Putamen (tissue), 1 donor: ENCODE data around the gene NUDC.
"Not testable (repeated sequence)": the region's sequence is repeated elsewhere in the genome, so short reads cannot be mapped to it uniquely, and the experiment has no call there.

ENCODE experiments used
- DNase-seq: peaks from one replicate; pipeline ENCODE4 v3.0.0-alpha.2; 2016; ENCODE audit warnings: low spot score

NUDC gene

GRCh38 chr1:26921540-26922430 is at the start of gene NUDC:
TSS of gene NUDC (plus strand) at chr1:26921743. CDS start at chr1:26921849, 106 bp downstream.
- peak; percentile 98 for DNase-seq

DNA sequence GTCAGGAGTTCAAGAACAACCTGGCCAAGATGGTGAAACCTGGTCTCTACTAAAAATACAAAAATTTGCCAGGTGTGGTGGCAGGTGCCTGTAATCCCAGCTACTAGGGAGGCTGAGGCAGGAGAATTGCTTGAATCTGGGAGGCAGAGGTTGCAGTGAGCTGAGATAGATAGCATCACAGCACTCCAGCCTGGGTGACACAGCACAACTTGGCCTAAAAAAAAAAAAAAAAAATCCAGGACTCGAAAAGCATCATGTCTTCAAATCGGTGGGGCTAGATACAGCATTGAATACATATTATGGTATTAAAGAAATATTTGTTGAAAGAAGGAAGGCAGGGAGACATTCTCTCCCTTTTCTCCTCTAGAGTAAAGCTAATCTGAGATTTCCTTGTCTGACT is 48.4 kb upstream of the NUDC start:
- DNase-seq: not testable (repeated sequence)

GRCh38 chr1:26874896-26875295 is 46.6 kb upstream of the NUDC start:
- no peak for DNase-seq

- DNase-seq: no peak
Measured at GRCh38 chr1:26877326-26877725, 44.2 kb upstream of the NUDC start.

DNA sequence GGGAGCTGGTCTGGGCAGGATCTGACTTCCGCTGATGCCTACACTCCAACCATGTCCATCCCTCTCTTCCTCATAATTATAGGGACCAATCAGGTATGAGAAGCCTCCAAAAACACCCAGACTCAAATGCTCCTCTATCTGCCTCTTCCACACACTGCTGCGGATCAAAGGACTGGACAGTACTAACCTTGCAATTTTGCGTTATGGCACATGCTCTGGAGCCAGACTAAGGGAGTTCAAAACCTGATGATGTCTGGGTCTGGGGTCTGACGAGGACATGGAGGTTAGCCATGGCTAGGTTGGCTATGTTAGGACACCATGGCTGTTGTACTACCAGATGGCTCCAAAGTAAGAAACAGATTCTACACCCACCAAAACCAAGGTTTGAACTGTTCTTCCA is 41.8 kb upstream of the NUDC start:
- no peak for DNase-seq

DNA sequence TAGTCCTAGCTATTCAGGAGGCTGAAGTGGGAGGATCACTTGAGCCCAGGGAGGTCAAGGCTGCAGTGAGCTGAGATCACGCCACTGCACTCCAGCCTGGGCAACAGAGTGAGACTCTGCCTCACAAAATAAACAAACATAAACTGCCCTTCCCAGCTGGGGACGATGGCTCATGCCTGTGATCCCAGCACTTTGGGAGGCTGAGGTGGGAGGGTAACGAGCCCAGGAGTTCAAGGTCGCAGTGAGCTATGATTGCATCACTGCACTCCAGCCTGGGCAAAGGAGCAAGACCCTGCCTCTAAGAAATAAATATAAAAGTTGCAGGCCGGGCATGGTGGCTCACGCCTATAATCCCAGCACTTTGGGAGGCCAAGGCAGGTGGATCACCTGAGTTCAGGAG is 39.9 kb upstream of the NUDC start:
- DNase-seq: not testable (repeated sequence)

DNA sequence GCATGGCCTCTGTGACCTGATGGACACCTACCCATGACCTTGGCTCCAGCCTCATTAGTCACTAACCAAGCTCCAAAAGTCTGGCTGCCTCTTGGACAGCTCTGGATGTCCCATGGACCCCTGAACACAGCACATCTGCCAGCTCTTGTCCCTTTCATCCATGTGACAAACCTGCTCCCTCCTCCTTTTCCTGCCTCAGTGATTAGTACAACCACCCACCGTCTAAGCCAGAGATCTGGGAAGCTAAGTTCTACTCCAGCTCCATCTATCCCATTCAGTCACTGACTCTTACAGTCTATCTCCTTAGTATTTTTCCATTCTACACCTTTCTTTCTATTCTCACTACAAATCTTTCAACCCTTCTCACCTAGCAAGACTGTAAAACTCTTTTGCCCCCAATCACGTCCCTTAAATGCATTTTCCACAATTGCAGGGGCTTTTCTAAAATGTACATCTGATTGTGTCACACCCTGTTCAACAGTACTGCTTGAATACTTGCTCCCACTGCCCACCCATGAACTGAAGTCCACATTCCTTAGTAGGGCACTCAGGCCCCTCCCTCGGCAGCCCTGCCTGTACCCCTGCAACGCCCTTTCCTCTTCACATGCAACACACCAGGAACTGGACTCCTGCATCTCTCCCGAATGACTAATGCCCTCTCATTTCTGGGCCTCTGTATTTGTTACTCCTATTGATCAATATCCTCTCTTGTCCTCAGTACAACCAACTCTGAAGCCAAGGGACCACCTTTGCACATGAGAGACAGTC is 38.7 kb upstream of the NUDC start:
- no peak for DNase-seq

DNA sequence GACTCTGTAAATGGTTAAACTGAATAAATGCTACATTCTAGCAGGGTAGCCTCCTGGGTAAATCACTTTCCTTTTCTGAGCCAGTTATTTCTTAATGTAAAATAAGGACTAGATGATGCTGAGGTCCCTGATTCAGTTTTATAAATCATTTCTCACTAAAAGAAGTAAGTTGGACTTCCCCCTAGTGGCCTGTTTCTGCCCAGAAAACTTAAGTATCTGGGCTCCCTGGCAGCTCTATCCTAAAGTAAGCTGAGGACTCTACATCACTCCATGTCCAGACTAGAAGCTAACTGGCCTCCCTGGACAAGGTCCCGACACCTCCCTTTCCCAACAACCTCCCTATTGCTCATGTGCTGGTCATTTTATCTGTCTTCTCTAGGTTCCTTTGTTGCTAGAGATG is 34.4 kb upstream of the NUDC start:
- DNase-seq: no peak

- DNase-seq: no peak
Measured at GRCh38 chr1:26888231-26888630, 33.3 kb upstream of the NUDC start.

GRCh38 chr1:26889551-26890466 is 31.7 kb upstream of the NUDC start, which contains the start of gene GPN2:
TSS of gene GPN2 (minus strand) at chr1:26890283. CDS start at chr1:26890096, 187 bp downstream.
- DNase-seq: peak; percentile 81

DNA sequence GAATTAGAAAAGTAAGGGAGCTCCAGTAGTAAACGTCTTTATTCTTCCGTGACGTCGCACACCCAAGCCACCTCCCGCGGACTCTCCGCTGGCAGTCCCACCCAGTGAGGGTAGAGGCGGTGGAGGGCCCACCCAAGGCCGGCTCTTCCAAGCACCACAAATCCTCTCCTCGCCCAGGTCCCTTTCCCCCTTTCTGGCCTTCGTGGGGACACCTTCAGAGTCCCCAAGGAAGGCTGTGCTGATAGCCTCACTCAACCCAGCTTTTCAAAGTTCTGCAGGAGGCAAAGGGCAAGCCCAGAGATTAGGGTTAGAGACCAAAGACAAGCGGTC is 31.1 kb upstream of the NUDC start:
- DNase-seq: no peak

- DNase-seq: no peak
Measured at GRCh38 chr1:26894263-26894662, 27.3 kb upstream of the NUDC start.

DNA sequence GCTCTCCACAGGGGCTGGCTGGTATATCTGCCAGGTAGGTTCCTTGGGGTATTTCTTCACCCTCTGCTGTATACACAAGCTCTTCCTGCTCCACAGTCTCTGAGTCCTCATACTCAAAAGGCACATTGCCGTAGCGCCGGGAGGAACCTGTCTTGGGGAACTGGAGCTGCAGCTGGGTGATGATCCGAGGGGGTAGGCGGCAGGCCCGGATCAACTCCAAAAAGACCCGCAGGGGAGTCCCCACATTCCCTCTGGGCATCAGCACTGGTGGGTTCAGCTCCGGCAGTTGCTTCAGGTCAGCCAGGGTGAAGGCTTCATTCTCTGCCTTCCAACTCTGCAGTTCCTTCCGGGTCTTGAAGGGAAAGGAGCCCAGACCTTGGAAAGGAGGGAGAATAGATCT is 24.2 kb upstream of the NUDC start:
- DNase-seq: no peak

DNA sequence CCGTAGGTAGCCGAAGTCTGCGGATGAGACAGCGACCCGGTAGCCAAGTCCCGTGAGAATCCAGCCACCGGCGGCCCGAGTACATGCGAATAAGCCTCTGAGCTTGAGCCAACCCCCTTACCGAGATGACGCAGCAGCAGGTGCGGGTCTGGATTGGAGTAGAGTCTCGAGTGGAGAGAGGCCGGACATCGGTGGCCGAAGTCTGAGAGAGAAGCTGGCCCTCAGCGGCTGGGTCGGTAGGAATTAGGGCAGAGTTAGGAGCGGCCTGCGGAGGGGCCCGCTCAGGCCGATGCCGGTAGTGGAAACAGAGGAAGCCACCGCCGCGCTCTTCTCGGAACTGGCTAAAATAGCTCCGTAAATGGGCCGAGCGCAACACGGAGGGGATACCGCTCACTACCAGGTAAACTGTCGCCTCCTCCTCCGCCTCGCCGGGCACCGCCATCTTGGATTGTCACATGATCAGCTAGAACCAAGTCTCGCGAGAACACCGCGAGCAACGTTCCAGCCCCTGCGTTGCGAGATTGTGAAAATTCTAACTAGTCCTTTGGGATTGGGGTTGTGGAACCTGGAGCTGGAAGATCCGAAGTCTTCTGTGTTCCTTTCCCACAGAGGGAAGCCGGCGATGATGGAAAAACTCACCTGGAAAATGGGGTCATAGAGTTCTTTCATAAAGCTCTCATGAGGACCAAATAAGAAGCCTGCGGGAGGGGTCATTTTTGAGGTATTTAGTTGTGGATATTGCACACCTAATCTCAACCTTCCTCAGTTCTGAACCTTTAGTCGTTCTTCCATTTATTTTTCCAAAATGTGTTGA is 21.3 kb upstream of the NUDC start, which contains the start of gene GPATCH3:
Gene GPATCH3 (minus strand): TSS at position 467 of the 814 bp plus-strand sequence. CDS start 25 bp downstream, at position 442.
- DNase-seq: peak; percentile 89

DNA sequence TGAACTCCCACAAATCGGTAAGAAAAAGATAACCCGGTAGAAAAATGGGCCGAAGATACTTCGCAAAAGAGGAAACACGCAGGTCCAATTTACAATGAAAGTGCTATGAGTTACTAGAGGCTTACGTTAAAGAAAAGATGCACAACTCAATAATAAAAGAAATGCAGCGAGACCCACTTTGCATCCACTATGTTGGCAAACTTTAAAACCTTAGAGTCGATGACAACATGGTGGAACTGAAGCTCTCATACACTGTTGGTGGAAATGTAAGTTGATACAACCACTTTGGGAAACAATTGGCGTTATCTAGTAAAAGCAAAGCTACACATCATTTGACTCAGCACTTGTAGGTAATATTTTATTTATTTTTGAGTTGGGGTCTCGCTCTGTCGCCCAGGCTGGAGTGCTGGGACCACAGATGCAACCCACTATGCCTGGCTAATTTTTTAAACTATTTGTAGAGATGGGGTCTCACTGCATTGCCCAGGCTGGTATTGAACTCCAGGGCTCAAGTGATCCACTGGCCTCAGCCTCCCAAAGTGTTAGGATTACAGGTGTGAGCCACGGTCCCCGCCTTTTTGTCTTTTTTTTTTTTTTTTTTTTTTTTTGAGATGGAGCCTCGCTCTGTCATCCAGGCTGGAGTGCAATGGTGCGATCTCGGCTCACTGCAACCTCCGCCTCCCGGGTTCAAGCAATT is 20.6 kb upstream of the NUDC start:
- DNase-seq: no peak

GRCh38 chr1:26907071-26907917 is 14.2 kb upstream of the NUDC start:
- no peak for DNase-seq

- no peak for DNase-seq
Measured at GRCh38 chr1:26909951-26910342, 11.6 kb upstream of the NUDC start.

DNA sequence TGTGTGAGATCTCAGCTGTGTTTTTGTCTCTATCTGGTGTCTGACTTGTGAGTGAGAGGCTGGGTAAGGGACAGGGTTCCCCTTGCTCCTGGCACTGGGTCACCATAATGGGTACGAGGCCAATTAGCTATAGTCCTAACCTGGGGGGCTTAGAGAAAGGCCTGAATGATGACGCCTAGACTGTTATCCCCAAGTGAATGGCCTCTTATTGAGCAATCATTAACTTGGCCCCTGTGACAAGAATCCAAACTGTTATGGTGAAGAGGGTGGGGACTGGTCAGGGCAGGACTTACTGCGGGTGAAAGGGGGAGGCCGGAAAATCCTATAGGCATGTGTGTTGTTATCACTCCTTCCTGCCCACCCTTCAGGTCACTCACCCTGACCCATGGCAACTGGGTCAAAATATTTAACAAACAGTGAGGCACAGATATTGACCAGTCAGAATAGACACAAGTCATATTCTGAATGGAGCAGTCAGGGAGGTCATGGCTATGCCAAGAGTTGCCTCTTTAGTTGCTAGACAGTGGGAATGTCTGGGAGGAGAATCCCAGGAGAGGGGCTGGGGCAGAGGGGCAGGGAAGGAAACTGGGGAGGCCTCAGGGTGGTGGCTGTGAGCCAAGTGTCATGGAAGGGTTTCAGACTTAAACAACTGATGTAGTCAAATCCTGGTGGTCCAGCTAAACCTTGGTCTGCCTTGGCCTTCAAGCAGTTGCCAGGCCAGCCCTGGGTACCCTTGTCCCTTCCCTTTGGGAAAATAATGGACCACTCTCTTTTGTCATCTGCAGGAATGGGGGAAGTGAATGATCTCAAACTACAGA is 11.0 kb upstream of the NUDC start:
- no peak for DNase-seq
